SK-N-SH (cell line): ENCODE measurements around the gene POFUT2. TPM values are rescaled to one million over a fixed set of nuclear protein-coding genes. Genes with fewer than 3 reads are reported as not detected.
A peak's percentile ranks its signal among the peaks of the same experiment; 100 is the strongest.

Experiments used
- CTCF ChIA-PET: fragments of 300-600, 350-600 bp; formaldehyde crosslinking; extraction: SDS; loops from one replicate; lab custom pipeline; 2021; lab: Yijun Ruan, JAX
- POLR2A ChIA-PET: fragments of 350-600 bp; sonication (Branson Sonifier 250); formaldehyde crosslinking; extraction: SDS; loops from one replicate; lab custom pipeline; 2020; ENCODE audit warnings: antibody characterized with exemption, inconsistent platforms; lab: Yijun Ruan, JAX
- DNase-seq: peaks from one replicate; pipeline ENCODE4 v3.0.0; 2012
- H2AFZ ChIP-seq: fragments of 200-600 bp; sonication (generic); 2 replicates; pipeline ENCODE4 v1.8.1; 2016; ENCODE audit warnings: antibody characterized with exemption, mild to moderate bottlenecking, low read depth
- H3F3A ChIP-seq: fragments of 200-600 bp; sonication (generic); replicated peaks from 2 replicates; pipeline ENCODE3; 2016; ENCODE audit warnings: antibody characterized with exemption, mild to moderate bottlenecking; ENCODE audit not compliant: insufficient read depth
- H3K27ac ChIP-seq, 2 experiments: fragments of 200-500 bp in 1 of 2; fragments of 200-600 bp in 1 of 2; sonication (Bioruptor generic) in 1 of 2; sonication (generic), shearing (Covaris generic) in 1 of 2; 2 replicates each; pipeline versions ENCODE4 v1.5.1 to v1.6.1; 2014 to 2016; ENCODE audit warnings: low read depth in 2 of 2, inconsistent platforms in 1 of 2, low read length in 1 of 2, mild to moderate bottlenecking in 1 of 2, mixed read lengths in 1 of 2
- H3K27me3 ChIP-seq: fragments of 200-600 bp; sonication (generic), shearing (Covaris generic); 2 replicates; pipeline ENCODE4 v1.6.1; 2016; ENCODE audit warnings: mixed run types; ENCODE audit not compliant: insufficient read depth
- H3K36me3 ChIP-seq, 2 experiments: fragments of 200-500 bp in 1 of 2; fragments of 200-600 bp in 1 of 2; sonication (Bioruptor generic) in 1 of 2; sonication (generic) in 1 of 2; replicated peaks in 1 of 2; 2 replicates each; pipeline versions ENCODE3 to v1.5.1; 2014 to 2016; ENCODE audit warnings: low read length in 1 of 2, mild to moderate bottlenecking in 1 of 2; ENCODE audit not compliant: insufficient read depth in 2 of 2, control insufficient read depth in 1 of 2
- H3K4me1 ChIP-seq, 2 experiments: fragments of 200-500 bp in 1 of 2; fragments of 200-600 bp in 1 of 2; sonication (Bioruptor generic) in 1 of 2; sonication (generic), shearing (Covaris generic) in 1 of 2; 2 replicates each; pipeline versions ENCODE4 v1.5.1 to v1.6.1; 2014 to 2016; ENCODE audit warnings: low read depth in 1 of 2, low read length in 1 of 2, mixed run types in 1 of 2; ENCODE audit not compliant: insufficient read depth in 2 of 2, control insufficient read depth in 1 of 2
- H3K4me2 ChIP-seq: fragments of 200-600 bp; sonication (generic), shearing (Covaris generic); 2 replicates; pipeline ENCODE4 v1.6.1; 2017; ENCODE audit warnings: mixed run types
- H3K4me3 ChIP-seq, 2 experiments: fragments of 200-500 bp in 1 of 2; fragments of 200-600 bp in 1 of 2; sonication (Bioruptor generic) in 1 of 2; sonication (generic), shearing (Covaris generic) in 1 of 2; 2 replicates each; pipeline versions ENCODE4 v1.5.1 to v1.8.1; 2014 to 2016; ENCODE audit warnings: low read depth in 2 of 2, inconsistent platforms in 1 of 2, low read length in 1 of 2, mild to moderate bottlenecking in 1 of 2, mixed read lengths in 1 of 2, moderate library complexity in 1 of 2
- H3K79me2 ChIP-seq: fragments of 200-600 bp; sonication (generic); 2 replicates; pipeline ENCODE4 v1.8.1; 2017; ENCODE audit warnings: mild to moderate bottlenecking; ENCODE audit not compliant: insufficient read depth
- H3K9ac ChIP-seq: fragments of 200-600 bp; sonication (generic); 2 replicates; pipeline ENCODE4 v1.6.1; 2017; ENCODE audit warnings: mixed run types
- H3K9me2 ChIP-seq: fragments of 200-600 bp; sonication (generic); 2 replicates; pipeline ENCODE4 v1.6.1; 2017; ENCODE audit warnings: mixed run types
- H3K9me3 ChIP-seq: fragments of 200-600 bp; sonication (generic); 2 replicates; pipeline ENCODE4 v1.6.1; 2017; ENCODE audit warnings: mixed run types, mild to moderate bottlenecking, moderate library complexity
- H4K20me1 ChIP-seq: fragments of 200-600 bp; sonication (generic); 2 replicates; pipeline ENCODE4 v1.6.1; 2017; ENCODE audit warnings: mild to moderate bottlenecking, mixed run types; ENCODE audit not compliant: insufficient read depth
- CHD2 ChIP-seq: fragments of 150-350 bp; IDR thresholded peaks from 2 replicates; pipeline ENCODE4 v1.6.1; 2018; ENCODE audit warnings: low read length; ENCODE audit not compliant: partially characterized antibody
- GATA2 ChIP-seq: sonication (generic); formaldehyde crosslinking; IDR thresholded peaks from 2 replicates; pipeline ENCODE4 v1.5.0; 2020; ENCODE audit warnings: mild to moderate bottlenecking, missing genetic modification reagents
- JUND ChIP-seq: IDR thresholded peaks from 2 replicates; pipeline ENCODE4 v1.4.0; 2012
- MAX ChIP-seq: IDR thresholded peaks from 2 replicates; pipeline ENCODE4 v1.4.0; 2012; ENCODE audit warnings: low read depth
- MEF2A ChIP-seq: IDR thresholded peaks from 2 replicates; pipeline ENCODE4 v1.4.0; 2012; ENCODE audit warnings: low read depth, borderline replicate concordance
- MXI1 ChIP-seq: IDR thresholded peaks from 2 replicates; pipeline ENCODE4 v1.6.1; 2012; ENCODE audit warnings: mild to moderate bottlenecking, low read depth, low read length, improper control_type of control experiment
- POLR2AphosphoS5 ChIP-seq: IDR thresholded peaks from 2 replicates; pipeline ENCODE4 v1.6.1; 2012; ENCODE audit warnings: low read depth, low read length
- REST ChIP-seq: IDR thresholded peaks from 2 replicates; pipeline ENCODE4 v1.6.1; 2012; ENCODE audit warnings: mild to moderate bottlenecking, low read depth, low read length, moderate library complexity
- SMC3 ChIP-seq: IDR thresholded peaks from 2 replicates; pipeline ENCODE4 v1.6.1; 2012; ENCODE audit warnings: low read depth, low read length, improper control_type of control experiment
- TAF1 ChIP-seq: IDR thresholded peaks from 2 replicates; pipeline ENCODE4 v1.6.1; 2012; ENCODE audit warnings: low read depth, mild to moderate bottlenecking, low read length, moderate library complexity, borderline replicate concordance
- TEAD4 ChIP-seq: IDR thresholded peaks from 2 replicates; pipeline ENCODE4 v1.4.0; 2012; ENCODE audit warnings: mild to moderate bottlenecking, borderline replicate concordance; ENCODE audit not compliant: insufficient read depth
- USF2 ChIP-seq: fragments of 150-350 bp; IDR thresholded peaks from 2 replicates; pipeline ENCODE4 v1.6.1; 2017; ENCODE audit warnings: antibody characterized with exemption, low read length, low read depth, borderline replicate concordance
- WGBS: methylation state at CpG from one replicate; pipeline ENCODE4 v1.1.6; 2017; ENCODE audit warnings: low lambda C conversion rate; 5-methylcytosine and 5-hydroxymethylcytosine counted together
- polyA plus RNA-seq, 3 experiments: library from polyadenylated mRNA; depleted of rRNA; stranded (reverse); fragments of >200 nt; gene quantifications; 2 replicates each; pipeline ENCODE4 v1.2.3, GENCODE V29; 2012
- TF ChIP-seq, protein P1 (sequence below): fragments of 200-600 bp; sonication (generic); IDR thresholded peaks from 2 replicates; pipeline ENCODE4 v1.6.1; 2017; ENCODE audit warnings: antibody characterized with exemption, mild to moderate bottlenecking, moderate library complexity
- TF ChIP-seq, protein P2 (sequence below): IDR thresholded peaks from 2 replicates; pipeline ENCODE4; 2012

POFUT2 gene
- polyA plus RNA-seq, 1 of the 3 experiments (the other 2 are of a cell fraction): 53.3 TPM

GRCh38 chr21:45227735-45228134 is 60.0 kb downstream of the POFUT2 start:
- Histone ChIP-seq H3K9me2 (no peaks in the 10 kb centered on the region), H3K9me3 (no peaks in the 10 kb centered on the region), H3K36me3 (no peaks in the 10 kb centered on the region), H3K4me3 (no peak overlapping the region), H3K27me3 (no peaks in the 10 kb centered on the region), H2AFZ (no peak overlapping the region), H4K20me1 (peaks cover 10% of the 10 kb centered on the region), H3K79me2 (no peaks in the 10 kb centered on the region)
- 70% methylated on average over 9 of the region's 10 CpGs for WGBS
- CTCF ChIA-PET: interaction anchor here (0.8 to 4.3 kb wide), 4 partner anchors 11 to 98 kb away, joined by 3 to 14 read pairs (median 4); no protein-coding TSS in a partner anchor
- TF ChIP-seq CHD2 (no peak), MXI1 (no peak), SMC3 (no peak), TAF1 (no peak), GATA2 (CRISPR knock-in tag) (no peak)
- TF ChIP-seq, protein P1, sequence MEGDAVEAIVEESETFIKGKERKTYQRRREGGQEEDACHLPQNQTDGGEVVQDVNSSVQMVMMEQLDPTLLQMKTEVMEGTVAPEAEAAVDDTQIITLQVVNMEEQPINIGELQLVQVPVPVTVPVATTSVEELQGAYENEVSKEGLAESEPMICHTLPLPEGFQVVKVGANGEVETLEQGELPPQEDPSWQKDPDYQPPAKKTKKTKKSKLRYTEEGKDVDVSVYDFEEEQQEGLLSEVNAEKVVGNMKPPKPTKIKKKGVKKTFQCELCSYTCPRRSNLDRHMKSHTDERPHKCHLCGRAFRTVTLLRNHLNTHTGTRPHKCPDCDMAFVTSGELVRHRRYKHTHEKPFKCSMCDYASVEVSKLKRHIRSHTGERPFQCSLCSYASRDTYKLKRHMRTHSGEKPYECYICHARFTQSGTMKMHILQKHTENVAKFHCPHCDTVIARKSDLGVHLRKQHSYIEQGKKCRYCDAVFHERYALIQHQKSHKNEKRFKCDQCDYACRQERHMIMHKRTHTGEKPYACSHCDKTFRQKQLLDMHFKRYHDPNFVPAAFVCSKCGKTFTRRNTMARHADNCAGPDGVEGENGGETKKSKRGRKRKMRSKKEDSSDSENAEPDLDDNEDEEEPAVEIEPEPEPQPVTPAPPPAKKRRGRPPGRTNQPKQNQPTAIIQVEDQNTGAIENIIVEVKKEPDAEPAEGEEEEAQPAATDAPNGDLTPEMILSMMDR: peak; percentile 27
- TF ChIP-seq, all 33 proteins: peak for 1
- H3K9ac ChIP-seq: peak overlapping the region; percentile 1; the same call in 1 of the 2 replicates
- H3K4me1 ChIP-seq: peaks cover 7 to 13% of the 10 kb centered on the region in 2 experiments; a peak in 2 of 4 replicates
- DNase-seq: peak; percentile 51
- peaks cover 20% of the 10 kb centered on the region for H3F3A ChIP-seq
- H3K27ac ChIP-seq: peak overlapping the region; percentile 29 to 72; a peak in 3 of 4 replicates
- H3K4me2 ChIP-seq: peak overlapping the region; percentile 53
- POLR2A ChIA-PET: no interaction called here

GRCh38 chr21:45226540-45227326 is 61.0 kb downstream of the POFUT2 start:
- Histone ChIP-seq H3K4me3 (no peak overlapping the region), H3K4me1 (peaks cover 7 to 13% of the 10 kb centered on the region in 2 experiments; a peak in 2 of 4 replicates), H3K4me2 (no peak overlapping the region), H3K9me3 (no peaks in the 10 kb centered on the region), H2AFZ (no peak overlapping the region), H3K36me3 (peaks cover 0 to 3% of the 10 kb centered on the region in 2 experiments), H3K79me2 (no peaks in the 10 kb centered on the region), H3K9ac (no peak overlapping the region), H3K27ac (no peak overlapping the region), H3K27me3 (no peaks in the 10 kb centered on the region)
- DNase-seq: no peak
- ChIA-PET POLR2A (no interaction called here), CTCF (interaction anchor here (3.1 to 4.3 kb wide), 2 partner anchors 10 to 89 kb away, joined by 10 to 14 read pairs; no protein-coding TSS in a partner anchor)
- TF ChIP-seq MAX (no peak), REST (no peak), USF2 (no peak), JUND (no peak), TEAD4 (no peak), CHD2 (no peak), POLR2AphosphoS5 (no peak), MEF2A (no peak), MXI1 (no peak)
- TF ChIP-seq, protein P1: no peak
- TF ChIP-seq, protein P2, sequence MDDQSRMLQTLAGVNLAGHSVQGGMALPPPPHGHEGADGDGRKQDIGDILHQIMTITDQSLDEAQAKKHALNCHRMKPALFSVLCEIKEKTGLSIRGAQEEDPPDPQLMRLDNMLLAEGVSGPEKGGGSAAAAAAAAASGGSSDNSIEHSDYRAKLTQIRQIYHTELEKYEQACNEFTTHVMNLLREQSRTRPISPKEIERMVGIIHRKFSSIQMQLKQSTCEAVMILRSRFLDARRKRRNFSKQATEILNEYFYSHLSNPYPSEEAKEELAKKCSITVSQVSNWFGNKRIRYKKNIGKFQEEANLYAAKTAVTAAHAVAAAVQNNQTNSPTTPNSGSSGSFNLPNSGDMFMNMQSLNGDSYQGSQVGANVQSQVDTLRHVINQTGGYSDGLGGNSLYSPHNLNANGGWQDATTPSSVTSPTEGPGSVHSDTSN: no peak
- TF ChIP-seq, all 33 proteins: peak for 0
- peaks cover 10% of the 10 kb centered on the region for H4K20me1 ChIP-seq
- WGBS: 82% methylated on average over 15 of the region's 15 CpGs
- peaks cover 20% of the 10 kb centered on the region for H3F3A ChIP-seq
- H3K9me2 ChIP-seq: no peaks in the 10 kb centered on the region
